Dermis blood vessel endothelial cell (primary cell): Measurements from ENCODE around the gene FHL1. TPM values are rescaled to one million over a fixed set of nuclear protein-coding genes. Genes with fewer than 3 reads are reported as not detected.
"Not testable (repeated sequence)": the region's sequence is repeated elsewhere in the genome, so short reads cannot be mapped to it uniquely, and the experiment has no call there.

Experiments used
- DNase-seq: peaks from one replicate; pipeline ENCODE4 v3.0.0; 2010
- total RNA-seq: library from RNA; depleted of rRNA; stranded (reverse); fragments of >200 nt; gene quantifications from 2 replicates; pipeline ENCODE4 v1.2.3, GENCODE V29; 2014

Gene FHL1
- 59.6 and 86.6 TPM in 2 replicates for total RNA-seq

DNA sequence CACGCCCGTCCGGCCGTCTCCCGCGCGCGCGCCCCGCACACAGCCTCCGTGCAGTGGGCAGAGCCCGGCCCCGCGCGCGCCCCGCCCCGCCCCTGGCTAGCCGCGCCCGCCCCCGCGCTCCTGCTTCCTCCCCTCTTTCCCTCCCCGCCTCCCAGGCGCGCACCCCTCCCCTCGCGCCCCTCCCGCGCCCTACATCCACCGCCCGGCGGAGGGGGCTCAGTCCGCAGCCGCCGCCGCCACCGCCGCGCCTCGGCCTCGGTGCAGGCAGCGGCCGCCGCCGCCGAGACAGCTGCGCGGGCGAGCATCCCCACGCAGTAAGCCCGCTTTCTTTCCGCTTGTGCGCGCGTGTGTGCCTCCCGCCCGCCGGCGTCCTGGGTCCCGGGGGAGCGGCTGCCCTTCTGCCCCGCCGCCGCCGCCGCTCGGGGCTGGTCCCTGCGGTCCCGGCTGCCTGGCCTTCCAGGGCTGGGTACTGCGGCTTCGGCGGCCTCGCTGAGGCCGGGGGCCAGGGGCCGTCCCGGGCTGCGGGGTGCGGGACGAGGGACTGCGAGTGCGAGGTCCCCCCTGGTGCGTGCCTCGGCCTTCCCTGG, at the start of gene FHL1:
Gene FHL1, plus strand, starts transcription at position 219 of the 587 bp plus-strand sequence.
- DNase-seq, result peak; percentile 61

DNA sequence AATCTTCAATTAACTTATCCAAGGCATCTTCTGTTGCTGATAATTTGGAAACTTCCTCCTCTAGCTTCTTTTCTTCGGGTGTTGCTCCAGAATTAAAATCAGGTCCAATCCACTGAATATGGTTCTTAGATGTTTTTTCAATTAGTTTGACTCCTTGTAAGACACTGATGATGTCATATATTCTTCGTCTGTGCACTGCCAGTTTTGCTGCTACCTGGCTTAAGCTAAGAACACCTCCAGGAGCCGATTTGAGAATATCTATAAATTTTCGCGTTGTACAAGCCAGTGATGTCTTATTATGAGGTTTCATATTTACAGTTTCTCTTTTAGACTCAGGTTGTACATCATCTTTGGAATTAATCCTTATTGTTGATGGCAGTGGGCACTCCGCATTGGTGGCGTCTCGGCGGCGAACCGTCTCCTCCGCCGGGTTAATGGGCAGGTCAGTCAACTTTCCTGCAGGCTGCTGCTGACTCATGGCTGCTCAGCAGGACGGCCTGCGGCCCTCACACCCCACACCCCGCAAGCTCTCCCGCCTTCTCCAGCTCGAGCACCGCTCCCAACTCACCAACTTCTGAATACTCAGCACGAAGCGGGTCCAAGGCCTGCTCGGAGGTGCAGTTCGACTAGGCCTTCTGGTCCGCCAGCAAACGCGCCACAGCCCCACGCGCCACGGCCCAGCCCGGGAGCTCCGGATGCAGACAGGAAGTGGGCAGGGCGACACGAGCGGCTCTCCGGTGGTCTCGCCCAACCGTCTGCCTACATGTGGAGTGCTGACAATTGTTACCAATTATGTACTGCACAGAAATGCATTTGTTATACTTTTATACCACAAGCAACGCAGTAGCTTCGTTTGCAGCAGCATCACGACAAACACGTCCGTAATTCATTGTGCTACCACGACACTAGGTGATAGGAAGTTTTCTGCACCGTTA, 49.2 kb upstream of the FHL1 start:
- DNase-seq, result no peak

DNA sequence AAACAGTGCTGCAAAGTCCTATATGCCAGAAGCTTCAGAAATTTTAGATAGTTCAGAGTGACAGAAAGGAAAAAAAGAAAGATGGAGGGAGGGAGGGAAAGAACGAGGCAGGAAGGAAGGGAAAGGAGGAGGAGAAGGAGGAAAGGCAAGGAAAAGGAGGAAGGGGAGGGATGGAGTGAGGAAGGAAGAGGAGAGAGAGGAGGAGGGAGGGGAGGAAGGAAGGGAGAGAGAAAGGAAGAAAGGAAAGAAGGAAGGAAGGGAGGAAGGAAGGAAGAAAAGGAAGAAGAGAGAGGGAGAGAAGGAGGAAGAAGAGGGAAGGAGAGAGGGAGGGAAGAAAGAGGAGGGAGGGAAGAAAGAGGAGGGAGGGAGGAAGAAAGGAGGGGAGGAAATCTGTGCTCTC, 42.4 kb upstream of the FHL1 start:
- DNase-seq, result no peak

DNA sequence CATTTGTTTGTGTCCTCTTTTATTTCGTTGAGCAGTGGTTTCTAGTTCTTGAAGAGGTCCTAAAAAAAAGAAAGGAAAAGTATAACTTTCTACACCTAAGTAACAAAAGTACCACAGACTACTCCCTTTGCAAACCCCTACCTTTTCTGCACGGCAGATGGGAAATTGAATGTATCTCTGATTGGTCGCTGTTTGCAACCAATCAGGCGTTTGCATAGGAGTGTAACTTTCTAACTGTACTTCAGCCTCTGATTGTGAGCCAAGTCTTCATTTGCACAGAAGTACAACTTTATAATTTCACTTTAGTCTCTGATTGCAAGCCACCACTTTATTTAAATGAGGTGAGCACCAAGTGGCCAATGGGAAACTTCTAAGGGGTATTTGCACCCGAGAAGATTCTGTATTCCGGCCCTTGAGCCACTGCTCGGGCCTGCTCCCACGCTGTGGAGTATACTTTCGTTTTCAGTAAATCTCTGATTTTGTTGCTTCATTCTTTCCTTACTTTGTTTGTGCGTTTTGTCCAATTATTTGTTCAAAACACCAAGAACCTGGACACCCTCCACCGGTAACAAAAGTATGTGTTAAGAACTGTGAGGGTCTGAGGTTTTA, 40.3 kb upstream of the FHL1 start:
- DNase-seq, result no peak

DNA sequence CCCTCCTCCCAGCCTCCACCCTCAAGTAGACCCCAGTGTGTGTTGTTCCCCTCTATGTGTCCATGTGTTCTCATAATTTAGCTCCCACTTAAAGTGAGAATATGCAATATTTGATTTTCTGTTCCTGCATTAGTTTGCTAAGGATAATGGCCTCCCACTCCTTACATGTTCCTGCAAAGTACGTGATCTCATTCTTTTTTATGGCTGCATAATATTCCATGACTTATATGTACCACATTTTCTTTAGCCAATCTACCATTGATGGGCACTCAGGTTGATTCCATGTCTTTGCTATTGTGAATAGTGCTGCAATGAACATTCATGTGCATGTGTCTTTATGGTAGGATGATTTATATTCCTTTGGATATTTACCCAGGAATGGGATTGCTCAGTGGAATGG, 38.4 kb upstream of the FHL1 start:
- DNase-seq, result not testable (repeated sequence)

DNA sequence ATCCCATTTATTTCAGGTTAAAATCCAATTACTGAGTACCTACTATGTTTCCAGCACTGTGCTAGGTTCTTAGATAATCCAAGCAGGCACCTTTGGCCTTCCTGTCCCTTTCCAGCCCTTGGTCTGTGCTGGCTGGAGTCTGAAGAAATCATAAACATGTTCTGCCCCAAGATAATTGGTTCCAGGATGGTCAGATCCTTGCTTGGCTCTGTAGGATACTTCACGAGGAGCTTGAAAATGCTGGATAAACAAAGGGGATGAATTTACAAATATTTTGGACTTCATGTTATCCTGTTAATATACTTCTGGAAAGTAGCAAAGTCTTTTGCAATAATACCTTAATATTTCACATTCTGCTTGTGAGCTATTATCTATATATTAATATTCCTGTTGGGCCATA, 35.0 kb upstream of the FHL1 start:
- DNase-seq, result no peak

DNA sequence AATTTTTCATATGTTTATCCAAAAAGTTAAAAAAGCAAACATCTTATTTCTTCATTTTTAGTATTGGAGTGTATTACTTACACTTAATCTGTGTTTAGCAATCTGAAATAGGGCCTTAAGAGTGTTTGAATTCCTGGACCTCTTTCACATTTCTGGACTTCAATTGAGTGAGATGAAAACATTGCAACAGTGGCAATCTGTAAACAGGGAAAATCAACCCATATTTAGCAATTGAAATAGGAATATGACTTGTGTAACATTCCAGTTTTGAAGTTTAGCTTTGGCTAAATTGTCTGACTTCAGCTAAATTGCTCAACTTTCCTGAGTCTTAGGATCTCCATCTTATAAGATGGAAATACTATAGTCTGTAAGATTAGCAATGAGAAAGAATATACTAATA, 34.6 kb upstream of the FHL1 start:
- no peak for DNase-seq

DNA sequence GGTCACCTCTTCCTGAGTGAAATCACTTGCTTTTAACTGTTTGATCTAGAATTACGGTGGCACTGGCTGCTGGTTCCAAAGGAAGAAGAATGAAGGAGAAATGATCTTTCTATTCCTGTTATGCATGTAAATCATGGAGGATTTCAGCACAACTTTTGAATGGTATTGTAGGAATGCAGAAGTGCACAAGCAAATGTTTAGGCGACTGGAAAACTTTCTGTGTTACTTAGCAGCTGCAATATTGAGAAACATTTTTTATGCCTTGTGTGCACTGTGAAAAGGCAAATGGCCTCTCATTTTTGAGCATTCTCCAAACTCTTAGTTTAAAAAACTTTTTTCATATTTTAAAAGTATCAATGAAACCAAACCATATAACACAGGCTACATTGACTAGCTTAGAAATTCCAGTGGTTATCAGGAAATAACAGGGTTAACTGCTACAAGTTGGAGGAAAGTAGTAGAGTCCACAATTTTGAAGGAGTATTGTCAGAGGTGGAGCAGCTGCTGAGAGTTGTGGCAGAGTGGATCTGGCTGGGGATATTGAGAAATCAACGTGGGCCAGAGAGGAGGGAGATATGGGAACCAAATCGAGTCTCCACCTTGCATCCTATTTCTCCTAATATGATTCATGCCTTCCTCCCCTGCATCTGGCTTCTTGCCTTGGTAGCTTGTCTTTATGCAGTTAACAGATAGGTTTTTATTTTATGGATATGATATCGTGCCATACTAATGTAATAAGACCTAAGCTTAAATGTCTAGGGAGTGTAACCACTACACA, 32.0 kb upstream of the FHL1 start:
- no peak for DNase-seq

DNA sequence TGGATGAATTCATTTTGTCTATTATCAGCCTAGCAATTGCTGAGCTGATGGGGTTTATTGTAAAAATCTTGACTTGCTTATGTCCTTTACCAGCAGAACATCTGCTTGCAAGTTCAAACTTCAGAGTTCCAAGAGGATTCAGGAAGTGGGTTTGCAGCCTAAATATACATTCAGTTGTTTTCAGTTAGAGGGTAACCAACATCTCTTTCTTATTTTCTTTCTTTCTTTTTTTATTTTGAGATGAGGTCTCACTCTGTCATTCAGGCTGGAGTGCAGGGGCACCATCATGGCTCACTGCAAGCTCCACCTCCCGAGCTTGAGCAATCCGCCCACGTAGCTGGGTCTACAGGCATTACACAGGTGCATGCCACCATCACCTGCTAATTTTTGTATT, 31.4 kb upstream of the FHL1 start:
- no peak for DNase-seq

DNA sequence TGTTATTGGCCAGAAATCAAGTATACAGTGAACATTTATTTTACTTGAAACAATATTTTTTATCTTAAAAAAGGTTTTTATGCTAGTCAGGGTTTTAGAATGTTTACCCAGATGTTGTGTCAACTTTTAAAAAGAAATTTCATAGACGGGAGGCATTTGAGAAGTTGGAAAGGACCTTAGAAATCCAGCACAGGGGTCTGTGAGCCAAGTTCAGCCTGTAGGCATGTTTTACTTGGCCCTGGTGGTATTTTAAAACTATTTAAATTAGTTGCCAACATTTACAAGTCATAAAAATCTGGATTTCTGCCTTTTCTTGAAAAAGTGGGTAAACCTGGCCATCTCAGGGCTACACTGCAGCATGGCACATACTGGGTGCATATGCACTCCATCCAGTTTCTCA, 25.5 kb upstream of the FHL1 start:
- DNase-seq, result no peak

DNA sequence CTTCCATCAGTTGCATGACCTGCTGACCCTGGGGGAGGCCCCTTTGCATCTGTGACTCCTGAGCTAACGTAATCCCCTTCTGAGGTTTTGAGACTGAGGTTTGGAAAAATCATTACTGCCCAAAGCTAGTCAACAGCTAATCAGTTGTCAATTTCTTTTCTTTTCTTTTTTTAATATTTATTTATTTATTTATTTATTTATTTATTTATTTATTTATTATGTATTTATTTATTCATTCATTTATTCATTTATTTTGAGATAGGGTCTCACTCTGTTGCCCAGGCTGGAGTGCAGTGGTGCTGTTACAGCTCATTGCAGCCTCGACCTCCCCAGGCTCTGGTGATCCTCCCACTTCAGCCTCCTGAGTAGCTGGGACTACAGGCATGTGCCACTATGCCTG, 25.1 kb upstream of the FHL1 start:
- DNase-seq, result no peak

DNA sequence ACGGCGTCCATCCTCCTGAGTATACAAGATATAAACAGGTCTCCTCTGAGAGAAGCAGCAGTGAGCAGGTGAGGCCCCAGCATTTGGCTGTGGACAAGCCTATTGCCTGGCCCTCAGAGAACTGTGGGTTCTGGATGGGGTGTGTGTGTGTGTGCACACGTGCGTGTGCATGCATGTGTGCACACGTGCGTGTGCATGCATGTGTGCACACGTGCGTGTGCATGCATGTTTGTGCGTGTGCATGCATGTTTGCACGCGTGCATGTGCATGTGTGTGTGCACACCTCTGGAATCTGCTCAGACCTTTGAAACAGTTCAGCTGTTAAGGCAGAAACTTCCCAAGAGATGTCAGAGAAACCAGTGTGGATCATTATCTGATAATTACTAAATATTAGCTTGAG, 22.2 kb upstream of the FHL1 start:
- DNase-seq, result no peak

DNA sequence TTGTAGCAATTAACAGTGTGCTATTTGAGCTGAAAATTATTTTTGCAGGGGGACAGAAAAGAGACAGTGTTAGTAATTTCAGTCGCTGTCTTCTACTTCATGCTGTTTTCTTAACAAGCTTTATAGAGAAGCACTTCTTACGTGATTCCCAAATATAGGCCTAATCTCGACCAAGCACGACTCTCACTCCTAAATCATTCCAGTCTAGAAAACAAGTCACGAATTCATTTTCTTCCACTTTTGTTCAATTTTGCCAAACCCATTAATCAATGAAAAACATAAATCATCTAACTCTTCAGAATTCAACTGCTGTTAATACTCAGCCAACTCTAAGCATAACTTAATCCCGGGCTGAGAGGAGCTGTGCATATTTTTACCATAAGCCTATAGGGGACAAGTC, 21.0 kb upstream of the FHL1 start:
- DNase-seq, result no peak

DNA sequence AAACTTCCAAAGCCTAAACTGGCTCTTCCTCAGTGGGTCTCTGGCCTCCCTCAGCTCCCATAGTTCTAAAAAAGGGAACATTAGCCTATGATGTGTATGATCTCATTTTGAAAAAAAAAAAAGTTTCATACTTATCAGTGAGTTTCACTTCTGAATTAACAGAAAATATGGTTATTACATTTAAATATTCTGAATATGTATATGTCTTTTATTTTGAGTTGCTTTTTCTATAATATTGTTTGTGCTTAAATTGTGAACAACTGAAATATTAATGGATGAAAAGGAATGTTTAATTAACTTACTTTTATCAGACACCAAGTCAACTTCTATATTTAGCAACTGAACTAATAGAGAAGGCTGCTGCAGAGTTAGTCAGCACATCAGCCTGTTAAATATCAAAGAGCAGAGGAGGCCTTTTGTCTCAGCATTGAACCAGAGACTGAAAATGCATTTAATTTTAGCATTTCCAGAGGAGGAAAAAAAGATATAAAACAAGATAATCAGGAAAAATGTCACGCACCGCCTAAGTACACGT, 20.4 kb upstream of the FHL1 start:
- no peak for DNase-seq

DNA sequence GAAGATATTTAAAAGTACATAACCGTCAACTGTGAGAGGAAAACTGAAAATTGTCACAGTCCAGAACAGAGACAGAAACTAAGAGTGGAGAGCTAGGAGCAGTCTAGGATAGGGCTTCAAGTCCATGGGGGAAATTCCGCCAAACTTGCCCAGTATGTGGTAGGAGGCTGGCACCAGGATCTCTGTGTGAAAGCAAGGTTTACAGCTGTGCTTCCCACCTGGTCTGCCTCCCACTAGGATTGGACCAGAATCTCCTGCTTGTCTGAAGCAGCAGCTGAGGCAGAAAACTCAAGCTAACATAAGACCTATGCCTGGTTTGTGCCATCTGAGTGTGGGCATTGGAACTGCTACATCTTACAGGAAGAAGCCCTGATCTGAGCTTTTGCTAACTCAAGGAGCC, 18.6 kb upstream of the FHL1 start:
- DNase-seq, result no peak

DNA sequence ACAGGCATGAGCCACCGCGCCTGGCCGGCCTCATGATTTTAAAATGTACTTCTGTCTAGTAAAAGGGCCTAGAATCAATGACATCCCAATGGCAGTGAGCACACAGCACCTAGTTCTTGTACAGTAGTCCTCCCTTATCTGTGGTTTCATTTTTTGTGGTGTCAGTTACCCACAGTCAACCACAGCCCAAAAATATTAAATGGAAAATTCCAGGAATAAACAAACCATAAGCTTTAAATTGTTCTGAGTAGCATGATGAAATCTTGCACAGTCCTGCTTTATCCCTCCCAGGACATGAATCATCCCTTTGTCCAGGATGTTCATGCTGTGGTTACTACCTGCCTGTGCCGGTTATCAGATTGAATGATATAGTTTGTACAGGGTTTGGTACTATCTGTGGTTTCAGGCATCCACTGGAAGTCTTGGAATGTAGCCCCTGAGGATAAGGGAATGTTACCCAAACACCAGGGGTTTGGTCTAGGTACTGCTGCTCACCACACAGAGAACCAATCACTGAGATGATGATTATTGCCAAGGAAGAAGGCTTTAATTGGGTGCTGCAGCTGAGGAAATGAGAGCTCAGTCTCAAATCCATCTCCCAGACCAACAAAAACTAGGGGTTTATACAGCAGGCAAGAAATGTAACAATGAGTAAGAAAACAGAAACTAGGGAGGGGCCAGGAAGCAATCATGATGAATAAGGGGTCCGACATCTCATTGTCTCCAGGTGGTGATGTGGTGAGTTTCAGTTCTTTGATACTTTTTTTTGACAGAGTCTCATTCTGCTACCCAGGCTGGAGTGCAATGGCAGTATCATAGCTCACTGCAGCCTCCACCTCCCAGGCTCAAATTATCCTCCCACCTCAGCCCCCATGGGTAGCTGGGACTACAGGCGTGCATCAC, 16.2 kb upstream of the FHL1 start:
- peak; percentile 63 for DNase-seq

DNA sequence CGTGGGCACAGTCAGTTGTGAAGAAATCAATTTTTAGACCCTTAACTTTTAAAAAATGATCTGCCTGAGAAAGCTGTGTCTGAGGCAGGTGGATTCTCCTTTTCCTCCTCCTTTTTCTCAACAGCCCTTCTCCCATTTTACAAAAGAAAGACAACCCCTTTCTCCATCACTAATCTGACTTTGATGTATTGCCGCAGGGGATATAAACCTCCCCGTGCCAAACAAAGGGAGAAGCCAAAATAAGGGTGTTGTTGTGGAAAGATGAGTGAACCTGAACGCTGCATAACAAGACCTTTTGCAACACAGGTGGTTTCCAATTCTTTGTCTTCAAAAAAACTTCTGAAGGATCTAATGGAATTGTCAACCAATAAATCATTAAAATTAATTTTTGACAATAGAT, 8.4 kb upstream of the FHL1 start:
- DNase-seq, result no peak

DNA sequence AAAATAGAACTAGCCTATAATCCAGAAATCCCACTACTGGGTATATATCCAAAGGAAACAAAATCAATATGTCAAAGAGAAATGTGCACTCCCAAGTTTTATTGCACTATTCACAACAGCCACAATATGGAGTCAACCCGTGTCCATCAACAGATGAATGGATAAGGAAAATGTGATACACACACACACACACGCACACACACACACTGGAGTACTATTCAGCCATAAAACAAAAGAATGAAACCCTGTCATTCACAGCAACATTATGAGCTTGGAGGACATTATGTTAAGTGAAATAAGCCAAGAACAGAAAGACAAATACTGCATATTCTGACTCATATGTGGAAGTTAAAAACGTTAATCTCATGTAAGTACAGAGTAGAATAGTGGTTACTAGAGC, 5.8 kb upstream of the FHL1 start:
- DNase-seq, result no peak

DNA sequence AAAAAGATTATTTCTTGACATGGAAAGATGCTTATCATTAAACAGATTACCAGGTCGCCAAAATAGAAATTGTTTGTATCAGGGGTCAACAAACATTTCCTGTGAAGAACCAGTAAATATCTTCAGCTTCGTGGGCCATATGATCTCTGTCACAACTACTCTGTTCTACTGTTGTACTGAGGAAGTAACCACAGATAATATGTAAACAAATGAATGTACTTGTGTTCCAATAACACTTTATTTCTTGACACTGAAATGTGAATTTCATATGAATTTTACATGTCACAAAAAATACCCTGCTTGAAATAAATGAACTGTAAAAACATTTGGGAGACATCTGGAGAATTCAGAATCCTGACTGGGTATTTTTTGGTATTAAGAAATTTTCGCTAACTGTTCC, 4.7 kb upstream of the FHL1 start:
- DNase-seq, result no peak

DNA sequence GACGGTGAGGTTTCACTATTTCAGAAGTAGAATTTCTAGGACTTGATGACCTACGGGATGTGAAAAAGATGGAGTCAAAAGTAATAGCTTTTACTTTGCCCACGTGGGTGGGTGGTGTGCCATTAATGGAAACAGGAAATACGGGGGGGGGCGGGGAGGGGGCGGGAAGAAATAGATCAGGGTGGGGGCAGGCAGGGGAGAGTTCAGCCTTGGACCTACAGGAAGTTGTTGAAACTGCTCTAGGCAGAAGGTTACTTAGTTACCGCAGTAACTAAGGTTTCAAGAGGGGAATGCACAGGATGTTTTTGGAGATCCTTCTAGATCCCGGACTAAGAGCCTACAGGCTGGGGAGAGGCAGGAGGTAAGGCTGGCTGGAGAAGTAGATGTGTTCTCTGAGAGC, 3.6 kb upstream of the FHL1 start:
- DNase-seq, result peak; percentile 48

DNA sequence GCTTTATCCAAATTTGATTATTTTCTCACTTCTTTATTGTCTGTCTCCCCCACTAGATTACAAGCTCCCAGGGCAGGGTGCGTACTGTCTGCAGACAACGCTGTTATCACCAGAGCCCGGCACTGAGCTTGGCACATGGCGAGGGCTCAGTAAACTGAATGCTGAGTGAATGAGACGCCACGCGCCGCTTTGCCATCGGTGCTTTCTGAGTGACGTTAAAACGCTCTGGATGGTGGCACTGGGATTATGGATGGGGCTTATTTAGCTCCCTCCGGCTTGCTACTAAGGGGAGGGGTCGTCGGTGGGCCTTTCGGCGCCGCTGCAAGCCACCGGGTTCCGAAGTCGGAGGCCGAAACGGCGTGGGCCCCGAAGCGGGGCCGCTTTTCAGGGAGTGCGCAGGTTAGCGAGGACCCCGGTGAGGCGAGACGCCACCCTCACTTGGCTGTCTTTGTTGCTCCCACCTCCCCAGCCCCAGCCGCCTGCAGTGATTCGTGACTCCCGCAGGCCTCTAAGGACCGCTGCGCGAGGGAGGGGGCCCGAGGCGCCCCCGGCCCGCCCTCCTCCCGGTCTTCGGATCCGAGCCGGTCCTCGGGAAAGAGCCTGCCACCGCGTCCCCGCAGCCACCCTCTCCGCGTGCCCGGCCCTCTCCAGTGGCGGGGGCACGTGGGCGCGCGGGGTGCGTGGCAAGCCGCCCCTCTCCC, 569 bp upstream of the FHL1 start:
- no peak for DNase-seq
